Measurements from ENCODE around the gene CLIC4. TPM values are rescaled to one million over a fixed set of nuclear protein-coding genes. Genes with fewer than 3 reads are reported as not detected.

Gene CLIC4
- total RNA-seq, 1 donor from 2014 or later: 353 TPM

GRCh38 chr1:24841593-24841992, 96.3 kb downstream of the CLIC4 start:
- Mint-ChIP-seq H3K9me3 (ENCODE audit: unreplicated experiment) (no peaks in the 10 kb centered on the region), H3K4me1 (ENCODE audit: low read depth, unreplicated experiment) (peaks cover 7% of the 10 kb centered on the region), H3K27ac (ENCODE audit: unreplicated experiment) (no peak overlapping the region), H3K36me3 (ENCODE audit: low read depth, unreplicated experiment) (peaks cover 17% of the 10 kb centered on the region), H3K27me3 (ENCODE audit: low read depth, unreplicated experiment) (no peaks in the 10 kb centered on the region), H3K4me3 (ENCODE audit: unreplicated experiment) (no peak overlapping the region)
- no peak for TF ChIP-seq EZH2 (IDR thresholded peaks at IDR 0.05; ENCODE audit: insufficient read depth, low read length)
- H3K9me3 ChIP-seq (ENCODE audit: insufficient read depth, low read depth, low read length): no peaks in the 10 kb centered on the region
- no peaks in the 10 kb centered on the region for H3K27me3 ChIP-seq (ENCODE audit: insufficient read depth, low read length)
- no peak overlapping the region for H3K4me2 ChIP-seq (ENCODE audit: low read length)
- H3K4me1 ChIP-seq (ENCODE audit: insufficient read depth, low read length): no peaks in the 10 kb centered on the region
- H3K9ac ChIP-seq (ENCODE audit: low read length): no peak overlapping the region
- H3K27ac ChIP-seq (ENCODE audit: low read depth, low read length): no peak overlapping the region
- DNase-seq (ENCODE audit: low read depth) (no peak), FAIRE-seq (no peak)
- H3K36me3 ChIP-seq (ENCODE audit: insufficient read depth, low read length): peaks cover 33% of the 10 kb centered on the region
- no peak overlapping the region for H3K4me3 ChIP-seq (ENCODE audit: insufficient read depth, low read depth, low read length)
- peaks cover 61% of the 10 kb centered on the region for H4K20me1 ChIP-seq (ENCODE audit: insufficient read depth, low read length)
- H3K79me2 ChIP-seq (ENCODE audit: insufficient read depth, low read length): peaks cover 51% of the 10 kb centered on the region
- H2AFZ ChIP-seq (ENCODE audit: low read depth, low read length): no peak overlapping the region

- FAIRE-seq: no peak
- Histone ChIP-seq H3K36me3 (ENCODE audit: insufficient read depth, low read length) (peaks cover 12% of the 10 kb centered on the region), H3K27ac (ENCODE audit: low read depth, low read length) (no peak overlapping the region), H3K9me3 (ENCODE audit: insufficient read depth, low read depth, low read length) (no peaks in the 10 kb centered on the region), H3K9ac (ENCODE audit: low read length) (no peak overlapping the region), H3K4me3 (ENCODE audit: insufficient read depth, low read depth, low read length) (no peak overlapping the region), H4K20me1 (ENCODE audit: insufficient read depth, low read length) (peaks cover 49% of the 10 kb centered on the region), H3K4me1 (ENCODE audit: insufficient read depth, low read length) (peaks cover 19% of the 10 kb centered on the region), H3K79me2 (ENCODE audit: insufficient read depth, low read length) (peaks cover 3% of the 10 kb centered on the region), H2AFZ (ENCODE audit: low read depth, low read length) (no peak overlapping the region), H3K27me3 (ENCODE audit: insufficient read depth, low read length) (no peaks in the 10 kb centered on the region), H3K4me2 (ENCODE audit: low read length) (no peak overlapping the region)
- Mint-ChIP-seq H3K27me3 (ENCODE audit: low read depth, unreplicated experiment) (no peaks in the 10 kb centered on the region), H3K4me3 (ENCODE audit: unreplicated experiment) (no peak overlapping the region), H3K27ac (ENCODE audit: unreplicated experiment) (peak overlapping the region; percentile 53), H3K9me3 (ENCODE audit: unreplicated experiment) (no peaks in the 10 kb centered on the region), H3K36me3 (ENCODE audit: low read depth, unreplicated experiment) (peaks cover 4% of the 10 kb centered on the region), H3K4me1 (ENCODE audit: low read depth, unreplicated experiment) (peaks cover 23% of the 10 kb centered on the region)
- no peak for DNase-seq (ENCODE audit: low read depth)
- no peak for TF ChIP-seq EZH2 (IDR thresholded peaks at IDR 0.05; ENCODE audit: insufficient read depth, low read length)
- TF ChIP-seq, protein P1, sequence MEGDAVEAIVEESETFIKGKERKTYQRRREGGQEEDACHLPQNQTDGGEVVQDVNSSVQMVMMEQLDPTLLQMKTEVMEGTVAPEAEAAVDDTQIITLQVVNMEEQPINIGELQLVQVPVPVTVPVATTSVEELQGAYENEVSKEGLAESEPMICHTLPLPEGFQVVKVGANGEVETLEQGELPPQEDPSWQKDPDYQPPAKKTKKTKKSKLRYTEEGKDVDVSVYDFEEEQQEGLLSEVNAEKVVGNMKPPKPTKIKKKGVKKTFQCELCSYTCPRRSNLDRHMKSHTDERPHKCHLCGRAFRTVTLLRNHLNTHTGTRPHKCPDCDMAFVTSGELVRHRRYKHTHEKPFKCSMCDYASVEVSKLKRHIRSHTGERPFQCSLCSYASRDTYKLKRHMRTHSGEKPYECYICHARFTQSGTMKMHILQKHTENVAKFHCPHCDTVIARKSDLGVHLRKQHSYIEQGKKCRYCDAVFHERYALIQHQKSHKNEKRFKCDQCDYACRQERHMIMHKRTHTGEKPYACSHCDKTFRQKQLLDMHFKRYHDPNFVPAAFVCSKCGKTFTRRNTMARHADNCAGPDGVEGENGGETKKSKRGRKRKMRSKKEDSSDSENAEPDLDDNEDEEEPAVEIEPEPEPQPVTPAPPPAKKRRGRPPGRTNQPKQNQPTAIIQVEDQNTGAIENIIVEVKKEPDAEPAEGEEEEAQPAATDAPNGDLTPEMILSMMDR (IDR thresholded peaks at IDR 0.05; ENCODE audit: insufficient read depth, low read depth, low read length): no peak
These were observed 101.4 kb downstream of the CLIC4 start for GRCh38 chr1:24846671-24847070.

- peaks cover 47% of the 10 kb centered on the region for H4K20me1 ChIP-seq (ENCODE audit: insufficient read depth, low read length)
- peak overlapping the region; percentile 68 for H3K9ac ChIP-seq (ENCODE audit: low read length)
- peaks cover 19% of the 10 kb centered on the region for H3K4me1 ChIP-seq (ENCODE audit: insufficient read depth, low read length)
- Mint-ChIP-seq H3K4me1 (ENCODE audit: low read depth, unreplicated experiment) (peaks cover 28% of the 10 kb centered on the region), H3K36me3 (ENCODE audit: low read depth, unreplicated experiment) (no peaks in the 10 kb centered on the region), H3K27me3 (ENCODE audit: low read depth, unreplicated experiment) (no peaks in the 10 kb centered on the region), H3K27ac (ENCODE audit: unreplicated experiment) (no peak overlapping the region), H3K9me3 (ENCODE audit: unreplicated experiment) (no peaks in the 10 kb centered on the region), H3K4me3 (ENCODE audit: unreplicated experiment) (no peak overlapping the region)
- H3K36me3 ChIP-seq (ENCODE audit: insufficient read depth, low read length): no peaks in the 10 kb centered on the region
- H3K4me3 ChIP-seq (ENCODE audit: insufficient read depth, low read depth, low read length): peak overlapping the region; percentile 51
- no peak overlapping the region for H3K27ac ChIP-seq (ENCODE audit: low read depth, low read length)
- H3K4me2 ChIP-seq (ENCODE audit: low read length): peak overlapping the region; percentile 89
- no peaks in the 10 kb centered on the region for H3K79me2 ChIP-seq (ENCODE audit: insufficient read depth, low read length)
- no peak overlapping the region for H2AFZ ChIP-seq (ENCODE audit: low read depth, low read length)
- no peaks in the 10 kb centered on the region for H3K9me3 ChIP-seq (ENCODE audit: insufficient read depth, low read depth, low read length)
- TF ChIP-seq, protein P1 (IDR thresholded peaks at IDR 0.05; ENCODE audit: insufficient read depth, low read depth, low read length): peak; percentile 65
- no peak for TF ChIP-seq EZH2 (IDR thresholded peaks at IDR 0.05; ENCODE audit: insufficient read depth, low read length)
- FAIRE-seq (no peak), DNase-seq (ENCODE audit: low read depth) (peak; percentile 75)
- no peaks in the 10 kb centered on the region for H3K27me3 ChIP-seq (ENCODE audit: insufficient read depth, low read length)
These were observed 103.0 kb downstream of the CLIC4 start for GRCh38 chr1:24847995-24848881.

Data from astrocyte (in vitro differentiated cells and primary cell).